Skeletal muscle tissue (tissue), 4 donors: ENCODE results near the gene CGGBP1. TPM values are rescaled to one million over a fixed set of nuclear protein-coding genes. Genes with fewer than 3 reads are reported as not detected.
A peak's percentile ranks its signal among the peaks of the same experiment; 100 is the strongest.

Source experiments
- H3K27ac ChIP-seq: one replicate; pipeline ENCODE4 v1.7.0; 2013; ENCODE audit warnings: mild to moderate bottlenecking, low read depth, low read length, inconsistent platforms
- H3K27me3 ChIP-seq, 3 donors: one replicate each; pipeline ENCODE4 v1.7.0; 2013; ENCODE audit warnings: low read length in 3 of 3; ENCODE audit not compliant: control insufficient read depth in 3 of 3, insufficient read depth in 3 of 3
- H3K36me3 ChIP-seq, 3 donors: one replicate each; pipeline ENCODE4 v1.7.0; 2013; ENCODE audit warnings: low read length in 3 of 3; ENCODE audit not compliant: control insufficient read depth in 3 of 3, insufficient read depth in 3 of 3
- H3K4me1 ChIP-seq, 3 donors: one replicate each; pipeline ENCODE4 v1.7.0; 2013; ENCODE audit warnings: low read length in 3 of 3, mild to moderate bottlenecking in 3 of 3; ENCODE audit not compliant: control insufficient read depth in 3 of 3, insufficient read depth in 3 of 3
- H3K4me3 ChIP-seq, 3 donors: one replicate each; pipeline ENCODE4 v1.7.0; 2013; ENCODE audit warnings: low read length in 3 of 3
- H3K9ac ChIP-seq, 3 donors: one replicate each; pipeline ENCODE4 v1.7.0; 2013; ENCODE audit warnings: low read length in 3 of 3, mild to moderate bottlenecking in 3 of 3, moderate library complexity in 2 of 3, low read depth in 1 of 3
- H3K9me3 ChIP-seq, 3 donors: one replicate each; pipeline ENCODE4 v1.7.0; 2013; ENCODE audit warnings: low read length in 3 of 3; ENCODE audit not compliant: control insufficient read depth in 3 of 3
- total RNA-seq: library from RNA; depleted of rRNA; stranded (reverse); fragments of >200 nt; gene quantifications from one replicate; pipeline ENCODE4 v1.2.3, GENCODE V29; 2014
- donor health status: Osteomylitis.

Gene CGGBP1
- total RNA-seq, 1 donor from 2014 or later, result 45.9 TPM

GRCh38 chr3:88075497-88075896, 16.7 kb upstream of the CGGBP1 start:
- H3K27me3 ChIP-seq, result no peaks in the 10 kb centered on the region
- H3K4me3 ChIP-seq, result no peak overlapping the region
- no peaks in the 10 kb centered on the region for H3K36me3 ChIP-seq
- no peaks in the 10 kb centered on the region for H3K9me3 ChIP-seq
- H3K27ac ChIP-seq, result no peak overlapping the region
- peaks cover 0 to 5% (median 5%) of the 10 kb centered on the region in 3 donors for H3K4me1 ChIP-seq
- H3K9ac ChIP-seq, result no peak overlapping the region

GRCh38 chr3:88075072-88075471, 16.3 kb upstream of the CGGBP1 start:
- no peaks in the 10 kb centered on the region for H3K27me3 ChIP-seq
- H3K36me3 ChIP-seq, result no peaks in the 10 kb centered on the region
- H3K9ac ChIP-seq, result no peak overlapping the region
- peaks cover 0 to 5% (median 4%) of the 10 kb centered on the region in 3 donors for H3K4me1 ChIP-seq
- H3K27ac ChIP-seq, result no peak overlapping the region
- no peak overlapping the region for H3K4me3 ChIP-seq
- H3K9me3 ChIP-seq, result no peaks in the 10 kb centered on the region

- Histone ChIP-seq H3K9ac (no peak overlapping the region), H3K27ac (no peak overlapping the region), H3K36me3 (no peaks in the 10 kb centered on the region), H3K9me3 (no peaks in the 10 kb centered on the region), H3K4me1 (peaks cover 6 to 33% (median 10%) of the 10 kb centered on the region in 3 donors), H3K4me3 (no peak overlapping the region), H3K27me3 (no peaks in the 10 kb centered on the region)
These were observed 2.9 kb upstream of the CGGBP1 start for GRCh38 chr3:88061746-88062145.

- Histone ChIP-seq H3K36me3 (peaks cover 6 to 12% (median 11%) of the 10 kb centered on the region in 3 donors), H3K4me3 (peak overlapping the region; percentile 84 to 97 (median 86)), H3K27ac (peak overlapping the region; percentile 97), H3K27me3 (no peaks in the 10 kb centered on the region), H3K4me1 (peaks cover 6 to 33% (median 10%) of the 10 kb centered on the region in 3 donors), H3K9me3 (no peaks in the 10 kb centered on the region), H3K9ac (peak overlapping the region; percentile 92 to 96 (median 96))
These were observed 770 bp upstream of the CGGBP1 start for GRCh38 chr3:88059380-88060170.

- H3K4me1 ChIP-seq, result peaks cover 6 to 30% (median 10%) of the 10 kb centered on the region in 3 donors
- H3K9me3 ChIP-seq, result no peaks in the 10 kb centered on the region
- H3K27ac ChIP-seq, result peak overlapping the region; percentile 97
These were observed 562 bp downstream of the CGGBP1 start for GRCh38 chr3:88058306-88058580.

GRCh38 chr3:88057630-88058305, 1.0 kb downstream of the CGGBP1 start:
- Histone ChIP-seq H3K4me3 (peak overlapping the region; percentile 77 to 94 (median 86)), H3K27ac (peak overlapping the region; percentile 97), H3K4me1 (peaks cover 6 to 28% (median 10%) of the 10 kb centered on the region in 3 donors), H3K9ac (peak overlapping the region; percentile 84 to 92 (median 92)), H3K9me3 (no peaks in the 10 kb centered on the region), H3K36me3 (peaks cover 6 to 13% (median 11%) of the 10 kb centered on the region in 3 donors), H3K27me3 (no peaks in the 10 kb centered on the region)

More at GRCh38 chr3:88058306-88058580, 562 bp downstream of the CGGBP1 start:
- Histone ChIP-seq H3K36me3 (peaks cover 6 to 13% (median 11%) of the 10 kb centered on the region in 3 donors), H3K27me3 (no peaks in the 10 kb centered on the region), H3K4me3 (peak overlapping the region; percentile 77 to 94 (median 86)), H3K9ac (peak overlapping the region; percentile 89 to 92 (median 92))

GRCh38 chr3:88046766-88047165, 12.0 kb downstream of the CGGBP1 start:
- H3K9ac ChIP-seq, result no peak overlapping the region
- no peaks in the 10 kb centered on the region for H3K36me3 ChIP-seq
- H3K4me1 ChIP-seq, result no peaks in the 10 kb centered on the region
- no peaks in the 10 kb centered on the region for H3K9me3 ChIP-seq
- H3K27ac ChIP-seq, result no peak overlapping the region
- no peak overlapping the region for H3K4me3 ChIP-seq
- H3K27me3 ChIP-seq, result no peaks in the 10 kb centered on the region

GRCh38 chr3:88044411-88044810, 14.4 kb downstream of the CGGBP1 start:
- H3K27ac ChIP-seq, result no peak overlapping the region
- H3K4me1 ChIP-seq, result no peaks in the 10 kb centered on the region
- H3K36me3 ChIP-seq, result no peaks in the 10 kb centered on the region
- no peaks in the 10 kb centered on the region for H3K27me3 ChIP-seq
- H3K4me3 ChIP-seq, result no peak overlapping the region
- H3K9me3 ChIP-seq, result no peaks in the 10 kb centered on the region
- H3K9ac ChIP-seq, result no peak overlapping the region

- no peaks in the 10 kb centered on the region for H3K36me3 ChIP-seq
- H3K4me3 ChIP-seq, result no peak overlapping the region
- H3K4me1 ChIP-seq, result no peaks in the 10 kb centered on the region
- H3K9me3 ChIP-seq, result no peaks in the 10 kb centered on the region
- no peak overlapping the region for H3K27ac ChIP-seq
- H3K9ac ChIP-seq, result no peak overlapping the region
- no peaks in the 10 kb centered on the region for H3K27me3 ChIP-seq
These were observed 17.8 kb downstream of the CGGBP1 start for GRCh38 chr3:88041005-88041404.

GRCh38 chr3:88040529-88040928, 18.3 kb downstream of the CGGBP1 start:
- Histone ChIP-seq H3K9ac (no peak overlapping the region), H3K9me3 (no peaks in the 10 kb centered on the region), H3K27ac (no peak overlapping the region), H3K4me1 (no peaks in the 10 kb centered on the region), H3K4me3 (no peak overlapping the region), H3K27me3 (no peaks in the 10 kb centered on the region), H3K36me3 (no peaks in the 10 kb centered on the region)
